GM19455 (cell line): ENCODE data around the gene VAMP4.

Experiments
- ATAC-seq: cut with Tn5 transposase; IDR thresholded peaks from one replicate; pipeline ENCODE4 v1.9.1; 2021; ENCODE audit not compliant: unreplicated experiment

VAMP4 gene, protein sequence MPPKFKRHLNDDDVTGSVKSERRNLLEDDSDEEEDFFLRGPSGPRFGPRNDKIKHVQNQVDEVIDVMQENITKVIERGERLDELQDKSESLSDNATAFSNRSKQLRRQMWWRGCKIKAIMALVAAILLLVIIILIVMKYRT

DNA sequence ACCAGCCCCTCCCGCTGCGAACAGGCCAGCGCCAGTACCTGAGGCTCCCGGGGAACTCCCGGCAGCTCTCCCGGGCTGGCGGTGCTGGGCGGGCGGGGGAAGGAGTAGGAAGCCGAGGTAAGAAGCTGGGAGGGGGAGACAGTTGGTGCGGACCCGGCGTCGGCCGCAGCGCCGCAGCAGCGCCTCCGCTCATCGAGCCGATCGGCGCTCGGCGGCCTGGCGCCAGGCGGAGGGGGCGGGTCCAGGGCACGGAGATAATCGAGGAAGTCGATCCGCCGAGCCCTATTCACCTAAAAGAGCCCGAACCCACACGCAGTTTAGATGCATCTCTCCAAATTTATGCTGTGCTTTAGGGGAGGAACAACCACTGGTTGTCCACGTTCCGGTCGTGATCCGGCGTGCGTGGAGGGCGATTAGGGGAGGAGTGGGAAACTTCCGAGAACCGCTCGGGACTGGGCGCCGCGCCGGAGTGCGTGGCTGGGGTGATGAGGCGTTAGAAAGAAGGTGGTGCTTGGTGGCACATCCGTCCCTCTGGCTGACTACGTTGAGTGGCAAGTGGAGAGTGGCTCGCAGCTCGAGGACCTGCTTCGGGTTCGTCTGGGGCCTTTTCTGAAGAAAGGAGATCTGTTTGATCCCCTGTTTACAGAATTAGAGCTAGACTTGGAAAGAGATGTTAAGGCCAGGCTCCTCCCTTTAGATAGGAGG is at the start of gene VAMP4:
TSS of gene VAMP4 (minus strand) at position 194 of the 705 bp plus-strand sequence. CDS start 3,651 bp downstream, outside the sequence.
- ATAC-seq = peak; percentile 92

DNA sequence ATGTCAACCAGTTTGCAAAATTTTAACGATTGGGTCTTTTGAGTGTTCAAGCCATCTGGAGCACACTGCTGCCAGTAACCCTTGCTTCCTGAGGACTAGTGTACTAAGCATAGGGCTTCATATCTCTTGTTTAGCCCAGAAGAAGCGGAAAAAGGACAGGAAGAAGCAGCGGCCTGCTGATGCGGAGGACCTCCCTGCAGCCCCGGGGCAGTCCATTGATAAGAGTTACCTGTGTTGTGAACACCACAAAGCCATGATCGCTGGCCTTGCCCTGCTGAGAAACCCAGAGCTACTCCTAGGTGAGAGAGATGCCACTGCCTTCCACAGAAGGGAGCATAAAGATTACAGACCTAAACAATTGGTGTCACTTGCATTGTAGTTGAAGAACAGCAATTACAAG is 48.5 kb upstream of the VAMP4 start:
- ATAC-seq = no peak

DNA sequence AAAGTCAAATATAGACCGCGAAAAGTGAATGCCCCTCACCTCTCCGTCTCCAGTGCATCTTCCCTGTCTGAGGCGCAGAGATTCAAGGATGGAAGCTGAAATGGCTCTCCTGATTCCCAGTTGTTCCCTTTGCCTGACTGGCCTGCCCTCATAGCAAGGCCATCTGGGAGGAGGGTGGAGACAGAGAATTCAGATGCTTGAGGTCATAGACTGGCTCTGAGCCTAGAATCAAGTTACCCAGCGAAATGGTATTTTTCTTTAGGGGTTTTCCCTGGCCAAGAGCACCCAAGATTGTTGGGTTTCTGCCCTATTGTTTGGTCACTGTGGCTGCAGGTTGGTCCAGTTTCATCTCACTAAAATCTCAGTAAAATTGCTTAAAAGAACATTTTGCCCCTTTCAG is 46.8 kb upstream of the VAMP4 start:
- ATAC-seq = no peak

DNA sequence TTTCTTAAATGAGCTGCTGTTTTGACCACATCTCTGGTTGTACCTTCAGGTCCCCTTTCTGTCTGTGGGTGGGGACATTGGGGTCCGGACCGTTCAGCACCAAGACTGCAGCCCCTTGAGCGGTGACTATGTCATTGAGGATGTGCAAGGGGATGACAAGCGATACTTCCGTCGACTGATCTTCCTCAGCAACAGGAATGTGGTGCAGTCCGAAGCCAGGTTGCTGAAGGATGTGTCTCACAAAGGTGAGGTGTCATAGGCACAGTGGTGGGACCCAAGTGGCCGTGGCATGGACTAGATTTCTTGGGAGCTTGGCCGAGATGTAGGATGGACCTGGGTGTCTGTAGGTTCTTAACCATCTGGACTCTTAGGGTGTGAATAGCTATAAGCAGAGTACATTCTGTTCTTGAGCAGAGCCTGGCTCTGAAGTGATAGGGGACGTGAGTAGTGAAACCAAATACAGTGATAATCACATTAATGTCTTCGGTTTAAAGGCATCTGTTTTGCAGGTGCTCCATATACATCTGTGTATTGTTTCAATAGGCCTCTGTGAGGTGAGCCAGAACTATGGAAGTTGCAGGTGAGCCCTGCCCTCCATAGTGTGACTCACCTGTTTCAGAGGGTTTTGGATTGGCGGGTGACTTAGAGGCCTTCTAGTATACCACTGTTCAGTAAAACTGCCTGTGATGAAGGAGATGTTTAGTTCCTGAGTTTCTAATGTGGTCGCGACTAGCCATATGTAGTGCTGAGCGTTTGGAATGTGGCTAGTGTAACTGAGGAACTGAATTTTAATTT is 46.0 kb upstream of the VAMP4 start:
- no peak for ATAC-seq

DNA sequence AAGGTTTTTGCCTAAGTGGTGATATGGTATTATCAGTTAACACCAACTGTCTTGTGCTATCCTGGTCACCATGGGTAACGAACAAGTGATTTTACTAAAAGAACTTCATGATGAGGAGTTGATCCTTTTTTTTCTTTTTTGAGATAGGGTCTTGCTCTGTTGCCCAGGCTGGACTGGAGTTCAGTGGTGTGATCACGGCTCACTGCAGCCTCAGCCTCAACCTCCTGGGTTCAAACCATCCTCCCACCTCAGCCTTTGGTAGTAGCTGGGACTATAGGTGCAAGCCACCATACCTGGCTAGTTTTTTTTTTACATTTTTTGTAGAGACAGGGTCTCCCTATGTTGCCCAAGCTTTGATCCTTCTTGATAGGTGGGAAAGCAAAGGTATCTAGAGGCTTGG is 44.7 kb upstream of the VAMP4 start:
- no peak for ATAC-seq

GRCh38 chr1:171785766-171786165 is 43.9 kb upstream of the VAMP4 start:
- ATAC-seq = no peak

DNA sequence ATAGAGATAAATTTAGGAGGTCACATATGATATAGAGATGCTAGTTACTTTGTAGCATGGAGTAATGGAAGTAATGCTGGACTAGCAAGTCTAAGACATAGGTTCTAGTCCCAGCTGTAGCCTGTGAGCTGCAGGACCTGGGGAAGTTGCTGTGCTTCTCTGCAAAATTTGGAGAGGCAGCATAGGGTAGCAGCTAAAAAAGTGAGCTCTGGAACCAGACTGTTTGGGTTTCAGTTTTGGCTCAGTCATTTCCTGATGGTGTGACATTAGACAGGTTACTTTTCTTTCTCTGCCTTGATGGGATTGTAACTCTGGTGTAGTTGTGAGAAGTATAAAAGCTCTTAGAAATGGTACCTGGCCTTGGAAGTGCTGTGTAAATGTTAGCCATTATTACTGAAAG is 42.9 kb upstream of the VAMP4 start:
- ATAC-seq = no peak

DNA sequence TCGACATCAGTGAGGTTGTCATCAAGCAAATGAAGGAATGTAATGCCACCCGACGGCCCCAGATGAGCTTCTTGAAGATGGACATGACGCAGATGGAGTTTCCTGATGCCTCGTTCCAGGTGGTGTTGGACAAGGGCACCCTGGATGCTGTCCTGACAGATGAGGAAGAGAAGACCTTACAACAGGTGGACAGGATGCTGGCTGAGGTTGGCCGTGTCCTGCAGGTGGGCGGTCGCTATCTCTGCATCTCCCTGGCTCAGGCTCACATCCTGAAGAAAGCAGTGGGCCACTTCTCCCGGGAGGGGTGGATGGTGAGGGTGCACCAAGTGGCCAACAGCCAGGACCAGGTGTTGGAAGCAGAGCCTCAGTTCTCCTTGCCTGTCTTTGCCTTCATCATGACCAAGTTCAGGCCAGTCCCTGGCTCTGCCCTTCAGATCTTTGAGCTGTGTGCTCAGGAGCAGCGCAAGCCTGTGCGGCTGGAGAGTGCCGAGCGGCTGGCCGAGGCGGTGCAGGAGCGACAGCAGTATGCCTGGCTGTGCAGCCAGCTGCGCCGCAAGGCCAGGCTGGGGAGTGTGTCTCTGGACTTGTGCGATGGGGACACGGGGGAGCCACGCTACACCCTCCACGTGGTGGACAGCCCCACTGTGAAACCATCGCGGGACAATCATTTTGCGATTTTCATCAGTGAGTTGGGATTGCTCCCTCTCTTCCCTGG is 42.1 kb upstream of the VAMP4 start:
- ATAC-seq = no peak

GRCh38 chr1:171781176-171781875 is 39.5 kb upstream of the VAMP4 start, which contains the start of gene METTL13:
Gene METTL13, plus strand, starts transcription at chr1:171781660. Its CDS starts 308 bp downstream, at chr1:171781968.
- peak; percentile 98 for ATAC-seq

- ATAC-seq = no peak
Observed at GRCh38 chr1:171780583-171781175, 38.8 kb upstream of the VAMP4 start.

DNA sequence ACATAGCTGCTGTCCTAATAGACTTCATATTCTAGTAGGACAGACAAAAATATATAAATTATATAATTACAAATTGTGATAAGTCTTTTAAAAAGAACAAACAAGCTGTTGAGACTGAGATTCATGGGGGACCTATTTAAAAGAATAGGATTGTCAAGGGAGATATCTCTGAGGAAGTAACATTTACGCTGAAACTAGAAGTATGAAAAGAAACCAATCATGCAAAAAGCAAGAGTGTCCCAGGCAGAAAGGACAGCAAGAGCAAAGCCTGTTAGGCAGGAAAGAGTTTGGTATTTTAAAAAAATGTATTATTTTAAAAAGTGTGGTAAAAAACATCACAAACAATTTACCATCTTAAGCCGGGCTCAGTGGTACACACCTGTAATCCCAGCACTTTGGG is 30.4 kb upstream of the VAMP4 start:
- ATAC-seq = no peak

DNA sequence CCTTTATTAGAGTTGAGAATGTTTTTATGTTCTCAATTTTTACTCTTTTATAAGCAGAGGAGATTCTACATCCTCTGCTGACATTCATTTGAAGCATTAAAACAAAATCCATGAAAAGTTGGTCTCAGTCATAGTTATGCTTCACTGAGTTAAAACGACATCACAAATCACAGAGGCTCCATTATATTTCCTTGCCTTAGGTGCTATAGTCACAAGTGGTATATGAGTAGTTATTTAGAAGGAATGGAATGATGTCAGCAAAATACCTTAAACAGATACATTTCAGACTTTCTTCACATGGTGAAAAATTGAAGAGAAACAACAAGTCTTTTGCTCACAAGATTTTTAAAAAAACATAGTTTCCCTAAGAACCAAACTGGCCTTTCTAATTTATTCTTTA is 27.9 kb upstream of the VAMP4 start:
- no peak for ATAC-seq

DNA sequence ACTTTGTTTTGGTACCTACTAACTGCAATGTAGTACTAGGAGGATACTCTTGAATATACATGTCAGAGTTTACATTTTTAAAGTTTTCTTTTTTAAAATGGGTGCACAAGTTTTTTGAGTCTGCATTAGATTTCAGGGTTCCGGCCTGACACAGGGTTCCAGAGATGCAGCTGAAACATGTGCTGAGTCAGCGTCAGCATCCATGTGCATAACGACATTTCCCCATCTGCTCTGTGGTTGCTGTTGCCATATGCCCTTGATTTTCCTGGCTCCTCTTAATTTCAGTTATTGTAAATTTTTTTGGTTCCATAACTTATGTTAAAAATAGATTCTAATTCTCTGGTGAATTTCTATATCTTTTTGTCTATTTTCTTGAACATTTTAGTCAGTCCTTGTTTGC is 27.3 kb upstream of the VAMP4 start:
- no peak for ATAC-seq

DNA sequence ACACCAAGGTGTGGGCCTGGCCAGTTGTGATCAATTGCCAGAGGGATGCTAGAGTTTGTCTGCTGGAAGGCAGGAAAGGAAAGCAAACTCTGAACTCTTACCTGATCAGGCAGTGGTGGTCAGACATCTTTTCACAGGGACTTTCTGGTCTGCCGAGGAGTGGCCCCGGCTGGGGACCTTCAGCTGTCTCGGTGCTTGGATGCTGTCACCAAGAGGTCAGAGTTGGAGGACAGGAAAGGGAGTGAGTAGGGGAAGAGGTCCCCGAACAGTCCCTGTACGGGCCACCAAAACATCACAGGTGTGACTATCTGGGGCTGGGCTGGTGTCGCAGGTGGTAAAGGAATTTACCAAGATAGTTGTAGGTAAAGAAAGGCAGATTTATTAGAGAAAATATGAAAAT is 21.9 kb upstream of the VAMP4 start:
- no peak for ATAC-seq

- ATAC-seq = no peak
Observed at GRCh38 chr1:171762143-171762563, 20.3 kb upstream of the VAMP4 start.

- ATAC-seq = no peak
Observed at GRCh38 chr1:171758011-171758410, 16.1 kb upstream of the VAMP4 start.

DNA sequence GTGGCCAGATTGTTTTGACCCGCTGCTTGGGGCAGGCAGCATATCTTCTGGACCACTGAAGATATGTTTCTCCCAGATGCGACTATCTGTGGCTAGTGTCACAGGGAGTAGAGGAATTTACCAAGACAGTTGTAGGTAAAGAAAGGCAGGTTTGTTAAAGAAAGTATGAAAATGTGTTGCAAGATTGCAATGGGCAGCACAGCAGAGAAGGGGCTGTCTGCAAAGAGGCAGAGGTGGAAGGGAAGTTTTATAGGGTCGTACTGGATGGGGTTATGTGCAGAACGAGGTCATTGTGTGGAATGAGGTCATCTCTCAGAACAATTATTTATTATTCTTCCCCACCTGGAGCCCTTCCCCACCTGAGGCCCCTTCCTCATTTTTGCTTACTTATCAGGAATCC is 15.0 kb upstream of the VAMP4 start:
- ATAC-seq = no peak

- ATAC-seq = no peak
Observed at GRCh38 chr1:171754971-171755370, 13.1 kb upstream of the VAMP4 start.

GRCh38 chr1:171754353-171754705 is 12.5 kb upstream of the VAMP4 start:
- no peak for ATAC-seq

DNA sequence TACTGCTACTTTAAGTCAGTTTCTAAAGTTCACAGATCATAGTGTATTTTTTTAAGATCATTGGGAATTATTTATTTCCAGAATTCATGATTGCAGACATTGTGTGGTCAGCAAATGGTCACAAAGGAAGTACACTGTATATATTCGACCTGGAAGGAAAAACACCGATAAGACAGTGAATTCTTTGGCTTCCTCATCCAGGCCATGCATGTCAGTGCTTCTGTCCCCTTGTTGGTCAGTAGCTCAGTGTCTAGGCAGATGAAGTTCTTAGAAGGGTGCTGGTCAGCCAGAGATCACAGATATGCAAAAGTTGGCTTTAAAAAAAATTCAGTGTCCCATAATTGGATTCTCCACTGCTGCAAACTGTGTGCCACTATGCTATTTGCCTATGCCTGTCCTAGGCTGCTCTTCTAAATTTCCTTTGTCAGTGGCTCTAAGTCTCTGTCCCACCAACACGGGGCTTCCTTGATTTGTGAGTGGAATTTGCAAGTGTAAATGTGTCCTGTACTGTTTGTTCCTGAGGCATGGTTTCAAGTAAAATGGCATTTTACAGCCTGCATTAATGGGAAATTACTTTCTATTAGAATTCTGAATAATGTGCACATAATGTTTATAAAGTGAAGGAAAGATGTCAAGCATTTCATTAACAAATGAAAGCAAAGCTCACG is 12.0 kb upstream of the VAMP4 start:
- no peak for ATAC-seq
